GM18519 (cell line): ENCODE results near the gene TCF25.

Source experiments
- ATAC-seq: cut with Tn5 transposase; IDR thresholded peaks from one replicate; pipeline ENCODE4 v1.9.1; 2021; ENCODE audit warnings: mild to moderate bottlenecking, moderate library complexity; ENCODE audit not compliant: unreplicated experiment, low FRiP score

The TCF25 gene

GRCh38 chr16:89843409-89844350 lies 29.7 kb upstream of the TCF25 start:
- no peak for ATAC-seq

GRCh38 chr16:89844739-89845339 lies 28.6 kb upstream of the TCF25 start:
- ATAC-seq = no peak

- ATAC-seq = no peak
Measured at GRCh38 chr16:89845417-89845816, 28.0 kb upstream of the TCF25 start.

GRCh38 chr16:89847051-89847939 lies 26.1 kb upstream of the TCF25 start:
- no peak for ATAC-seq

GRCh38 chr16:89847940-89848297 lies 25.5 kb upstream of the TCF25 start:
- no peak for ATAC-seq

- ATAC-seq = no peak
Measured at GRCh38 chr16:89848974-89849373, 24.4 kb upstream of the TCF25 start.

- no peak for ATAC-seq
Measured at GRCh38 chr16:89853306-89853993, 19.9 kb upstream of the TCF25 start.

- no peak for ATAC-seq
Measured at GRCh38 chr16:89855301-89855945, 18.0 kb upstream of the TCF25 start.

GRCh38 chr16:89855986-89856385 lies 17.4 kb upstream of the TCF25 start:
- no peak for ATAC-seq

- ATAC-seq = no peak
Measured at GRCh38 chr16:89858973-89859614, 14.3 kb upstream of the TCF25 start.

GRCh38 chr16:89859615-89860007 lies 13.8 kb upstream of the TCF25 start:
- ATAC-seq = no peak

- no peak for ATAC-seq
Measured at GRCh38 chr16:89860747-89861304, 12.6 kb upstream of the TCF25 start.

- ATAC-seq = no peak
Measured at GRCh38 chr16:89861648-89862047, 11.7 kb upstream of the TCF25 start.

GRCh38 chr16:89862732-89863131 lies 10.7 kb upstream of the TCF25 start:
- ATAC-seq = no peak

GRCh38 chr16:89863741-89864526 lies 9.5 kb upstream of the TCF25 start:
- no peak for ATAC-seq

- ATAC-seq = no peak
Measured at GRCh38 chr16:89864527-89864820, 8.9 kb upstream of the TCF25 start.

- no peak for ATAC-seq
Measured at GRCh38 chr16:89867918-89868317, 5.5 kb upstream of the TCF25 start.

GRCh38 chr16:89869911-89870310 lies 3.5 kb upstream of the TCF25 start:
- ATAC-seq = no peak

GRCh38 chr16:89870440-89870839 lies 3.0 kb upstream of the TCF25 start:
- ATAC-seq = no peak
